GM18951 (cell line): ENCODE results near the gene FAM72D.
"Not testable (repeated sequence)": the region's sequence is repeated elsewhere in the genome, so short reads cannot be mapped to it uniquely, and the experiment has no call there.

ENCODE experiments used
- in situ Hi-C: fragments of 300-500 bp; cut with MboI; formaldehyde crosslinking; loops from one replicate; pipeline ENCODE4 v1.12.0; 2022; ENCODE audit warnings: low sequenced_read_pairs, mixed read lengths, inconsistent platforms; ENCODE audit not compliant: unreplicated experiment

Gene FAM72D

GRCh38 chr1:145080193-145080592 is 15.6 kb upstream of the FAM72D start:
- in situ Hi-C loops: not testable (repeated sequence)

GRCh38 chr1:145082483-145083255 is 13.1 kb upstream of the FAM72D start:
- in situ Hi-C loops: not testable (repeated sequence)

GRCh38 chr1:145093517-145094149 is 2.1 kb upstream of the FAM72D start:
- in situ Hi-C loops: not testable (repeated sequence)

- in situ Hi-C loops: not testable (repeated sequence)
Measured at GRCh38 chr1:145094655-145095211, 1.0 kb upstream of the FAM72D start.

- in situ Hi-C loops: not testable (repeated sequence)
Measured at GRCh38 chr1:145101725-145102124, 6.0 kb downstream of the FAM72D start.

- in situ Hi-C loops: not testable (repeated sequence)
Measured at GRCh38 chr1:145103294-145103693, 7.5 kb downstream of the FAM72D start.

- in situ Hi-C loops: not testable (repeated sequence)
Measured at GRCh38 chr1:145111674-145112073, 15.9 kb downstream of the FAM72D start.

GRCh38 chr1:145112703-145113102 is 16.9 kb downstream of the FAM72D start:
- in situ Hi-C loops: not testable (repeated sequence)

- in situ Hi-C loops: not testable (repeated sequence)
Measured at GRCh38 chr1:145114560-145115057, 18.8 kb downstream of the FAM72D start.

GRCh38 chr1:145115587-145116493 is 20.1 kb downstream of the FAM72D start:
- in situ Hi-C loops: not testable (repeated sequence)

GRCh38 chr1:145119842-145120241 is 24.1 kb downstream of the FAM72D start:
- in situ Hi-C loops: not testable (repeated sequence)

- in situ Hi-C loops: not testable (repeated sequence)
Measured at GRCh38 chr1:145122344-145123061, 26.7 kb downstream of the FAM72D start.

GRCh38 chr1:145123062-145123395 is 27.3 kb downstream of the FAM72D start:
- in situ Hi-C loops: not testable (repeated sequence)

GRCh38 chr1:145123992-145124641 is 28.3 kb downstream of the FAM72D start:
- in situ Hi-C loops: not testable (repeated sequence)

- in situ Hi-C loops: not testable (repeated sequence)
Measured at GRCh38 chr1:145125112-145125511, 29.3 kb downstream of the FAM72D start.

GRCh38 chr1:145127144-145127543 is 31.4 kb downstream of the FAM72D start:
- in situ Hi-C loops: not testable (repeated sequence)

- in situ Hi-C loops: not testable (repeated sequence)
Measured at GRCh38 chr1:145128697-145129469, 33.1 kb downstream of the FAM72D start.

GRCh38 chr1:145134476-145134875 is 38.7 kb downstream of the FAM72D start:
- in situ Hi-C loops: not testable (repeated sequence)
